Left lung (tissue), 10 donors: ENCODE measurements around the gene ARID5A. TPM values are rescaled to one million over a fixed set of nuclear protein-coding genes. Genes with fewer than 3 reads are reported as not detected.

ENCODE experiments used
- ATAC-seq: fragments of 200-7000 bp; cut with Tn5 transposase; one replicate; pipeline ENCODE4 v1.9.1; 2020; ENCODE audit warnings: moderate library complexity
- DNase-seq, 4 donors: peaks; one replicate each; pipeline ENCODE4 v3.0.0-alpha.2; 2013 to 2020
- H3K27ac ChIP-seq, 2 donors: fragments of 200-600 bp; sonication (generic) in 1 of 2; one replicate each; pipeline versions ENCODE4 v1.5.0 to v1.8.0; 2020 to 2021
- H3K27me3 ChIP-seq, 2 donors: fragments of 200-600 bp; sonication (generic) in 1 of 2; one replicate each; pipeline versions ENCODE4 v1.5.0 to v1.8.0; 2020 to 2021
- H3K36me3 ChIP-seq, 2 donors: fragments of 200-600 bp; sonication (generic) in 1 of 2; one replicate each; pipeline versions ENCODE4 v1.5.0 to v1.8.0; 2020 to 2021
- H3K4me1 ChIP-seq, 2 donors: fragments of 200-600 bp; one replicate each; pipeline ENCODE4 v1.8.0; 2021
- H3K4me3 ChIP-seq, 2 donors: fragments of 200-600 bp; sonication (generic) in 1 of 2; one replicate each; pipeline versions ENCODE4 v1.5.0 to v1.8.0; 2020 to 2021; ENCODE audit warnings: mild to moderate bottlenecking in 1 of 2
- H3K9me3 ChIP-seq, 2 donors: fragments of 200-600 bp; sonication (generic) in 1 of 2; one replicate each; pipeline versions ENCODE4 v1.5.0 to v1.8.0; 2020 to 2021
- intact Hi-C, 2 donors: fragments of 100-400 bp; cut with DNase I; formaldehyde crosslinking; loops; one replicate each; pipeline versions ENCODE4 v1.11.2 to v1.14.2; 2022
- polyA plus RNA-seq, 6 donors: library from polyadenylated mRNA; unstranded; fragments of 120-200 nt; gene quantifications; one replicate each; pipeline ENCODE4 v1.2.1, GENCODE V29; 2013; ENCODE audit not compliant: insufficient read length in 6 of 6
- total RNA-seq, 2 donors: library from RNA; stranded (reverse); fragmentation: NEBNext Ultra II Directional; extraction: Animal tissue kit (Norgen Biotek cat#: 25700); gene quantifications; one replicate each; pipeline ENCODE4 v1.2.1, GENCODE V29; 2021
- TF ChIP-seq, protein P1 (sequence below), 2 donors: fragments of 200-600 bp; sonication (generic) in 1 of 2; IDR thresholded peaks; one replicate each; pipeline versions ENCODE4 v1.5.0 to v1.8.0; 2021; ENCODE audit warnings: antibody characterized with exemption in 2 of 2
- donor health status: DM: no; HTN: yes; CAD: no.
- donor health status: DM: no; HTN: no; CAD: no.

Gene ARID5A
- total and polyA plus RNA-seq, 8 donors = 6.6 to 30.9 (median 7.5) TPM

DNA sequence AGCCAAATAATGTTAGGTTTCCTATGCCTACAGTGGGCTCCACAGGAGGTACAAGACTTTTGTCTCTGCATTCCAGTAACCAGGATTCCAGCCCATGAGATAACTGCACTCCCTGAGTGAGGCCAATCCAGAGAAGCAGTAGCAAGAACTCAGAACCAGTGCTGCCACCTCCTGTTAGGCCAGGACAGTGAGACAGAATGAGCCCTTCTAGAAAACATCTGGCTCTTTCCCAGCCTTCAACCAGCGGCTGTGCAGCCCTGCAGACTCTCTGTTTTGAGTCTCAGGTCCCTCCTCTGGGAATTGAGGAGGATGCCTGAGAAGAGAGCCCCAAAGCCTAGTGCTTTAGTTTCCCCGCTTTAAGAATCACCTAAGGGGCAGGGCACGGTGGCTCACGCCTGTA lies 44.2 kb downstream of the ARID5A start:
- no peak overlapping the region for H3K4me3 ChIP-seq
- no peak for DNase-seq
- H3K27me3 ChIP-seq = no peaks in the 10 kb centered on the region
- H3K36me3 ChIP-seq = peaks cover 0 to 4% of the 10 kb centered on the region in 2 donors
- ATAC-seq = peak; percentile 56
- no peaks in the 10 kb centered on the region for H3K9me3 ChIP-seq
- no peaks in the 10 kb centered on the region for H3K4me1 ChIP-seq
- TF ChIP-seq, protein P1, sequence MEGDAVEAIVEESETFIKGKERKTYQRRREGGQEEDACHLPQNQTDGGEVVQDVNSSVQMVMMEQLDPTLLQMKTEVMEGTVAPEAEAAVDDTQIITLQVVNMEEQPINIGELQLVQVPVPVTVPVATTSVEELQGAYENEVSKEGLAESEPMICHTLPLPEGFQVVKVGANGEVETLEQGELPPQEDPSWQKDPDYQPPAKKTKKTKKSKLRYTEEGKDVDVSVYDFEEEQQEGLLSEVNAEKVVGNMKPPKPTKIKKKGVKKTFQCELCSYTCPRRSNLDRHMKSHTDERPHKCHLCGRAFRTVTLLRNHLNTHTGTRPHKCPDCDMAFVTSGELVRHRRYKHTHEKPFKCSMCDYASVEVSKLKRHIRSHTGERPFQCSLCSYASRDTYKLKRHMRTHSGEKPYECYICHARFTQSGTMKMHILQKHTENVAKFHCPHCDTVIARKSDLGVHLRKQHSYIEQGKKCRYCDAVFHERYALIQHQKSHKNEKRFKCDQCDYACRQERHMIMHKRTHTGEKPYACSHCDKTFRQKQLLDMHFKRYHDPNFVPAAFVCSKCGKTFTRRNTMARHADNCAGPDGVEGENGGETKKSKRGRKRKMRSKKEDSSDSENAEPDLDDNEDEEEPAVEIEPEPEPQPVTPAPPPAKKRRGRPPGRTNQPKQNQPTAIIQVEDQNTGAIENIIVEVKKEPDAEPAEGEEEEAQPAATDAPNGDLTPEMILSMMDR (IDR thresholded peaks at IDR 0.05) = no peak
- no peak overlapping the region for H3K27ac ChIP-seq
- intact Hi-C loops = no loop called here

DNA sequence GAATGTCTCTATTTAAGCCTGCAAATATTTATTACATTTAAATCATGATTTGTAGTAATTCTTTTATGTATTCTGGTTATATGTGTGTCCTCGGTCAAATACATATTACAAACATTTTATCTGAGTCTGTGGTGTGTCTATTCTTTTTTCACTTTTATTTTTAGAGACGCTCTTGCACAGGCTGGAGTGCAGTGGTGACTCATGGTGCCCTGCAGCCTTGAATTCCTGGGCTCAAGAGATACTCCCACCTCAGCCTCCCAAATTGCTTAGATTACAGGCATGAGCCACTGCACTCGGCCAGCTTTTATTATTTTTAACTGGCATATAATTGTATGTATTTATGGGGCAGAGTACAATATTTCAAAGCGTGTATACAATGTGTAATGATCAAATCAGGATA lies 47.5 kb downstream of the ARID5A start:
- DNase-seq (no peak), ATAC-seq (no peak)
- intact Hi-C loops = no loop called here
- H3K4me3 ChIP-seq = no peak overlapping the region
- H3K36me3 ChIP-seq = peaks cover 0 to 4% of the 10 kb centered on the region in 2 donors
- H3K27ac ChIP-seq = no peak overlapping the region
- no peaks in the 10 kb centered on the region for H3K4me1 ChIP-seq
- H3K9me3 ChIP-seq = no peaks in the 10 kb centered on the region
- no peaks in the 10 kb centered on the region for H3K27me3 ChIP-seq
- TF ChIP-seq, protein P1 (IDR thresholded peaks at IDR 0.05) = no peak

DNA sequence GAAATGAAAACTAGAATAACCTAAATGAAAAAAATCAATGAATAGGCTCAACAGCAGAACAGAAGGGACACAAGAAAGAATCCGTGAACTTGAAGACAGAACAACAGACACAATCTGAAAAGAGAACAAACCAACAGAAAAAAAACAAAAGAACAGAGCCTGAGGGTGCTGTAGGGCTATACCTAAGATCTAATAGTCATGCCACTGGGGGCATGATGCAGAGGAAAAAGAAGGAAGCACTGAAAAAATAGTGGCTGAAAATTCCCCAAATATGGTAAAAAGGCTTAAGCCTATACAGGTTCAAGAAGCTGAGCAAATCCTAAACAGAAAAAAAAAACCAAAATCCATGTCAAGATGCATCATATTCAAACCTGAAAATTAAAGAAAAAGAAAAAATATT lies 51.3 kb downstream of the ARID5A start:
- intact Hi-C loops = no loop called here
- H3K9me3 ChIP-seq = no peaks in the 10 kb centered on the region
- no peaks in the 10 kb centered on the region for H3K27me3 ChIP-seq
- ATAC-seq (no peak), DNase-seq (no peak)
- no peak overlapping the region for H3K27ac ChIP-seq
- H3K4me3 ChIP-seq = no peak overlapping the region
- H3K36me3 ChIP-seq = peaks cover 0 to 17% of the 10 kb centered on the region in 2 donors
- no peaks in the 10 kb centered on the region for H3K4me1 ChIP-seq
- TF ChIP-seq, protein P1 (IDR thresholded peaks at IDR 0.05) = no peak

DNA sequence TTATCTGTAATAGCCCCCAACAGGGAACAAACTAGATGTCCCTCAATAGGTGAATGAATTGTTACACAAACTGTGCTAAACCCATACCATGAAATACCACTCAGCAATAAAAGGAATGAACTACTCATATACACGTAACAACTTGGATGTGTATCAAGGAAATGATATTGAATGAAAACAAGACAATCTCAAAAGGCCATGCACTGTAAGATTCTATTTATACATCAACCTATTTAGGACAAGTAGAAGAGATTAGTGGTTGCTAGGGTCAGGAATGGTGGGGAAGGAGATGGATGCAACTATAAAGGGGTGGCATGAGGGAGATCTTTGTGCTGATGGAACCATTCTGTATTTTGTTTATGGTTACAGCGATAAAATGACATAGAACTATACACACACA lies 54.5 kb downstream of the ARID5A start:
- intact Hi-C loops = no loop called here
- Histone ChIP-seq H3K4me1 (no peaks in the 10 kb centered on the region), H3K36me3 (peaks cover 0 to 45% of the 10 kb centered on the region in 2 donors), H3K27ac (no peak overlapping the region), H3K9me3 (no peaks in the 10 kb centered on the region), H3K4me3 (no peak overlapping the region), H3K27me3 (no peaks in the 10 kb centered on the region)
- DNase-seq = no peak
- TF ChIP-seq, protein P1 (IDR thresholded peaks at IDR 0.05) = no peak
- no peak for ATAC-seq

DNA sequence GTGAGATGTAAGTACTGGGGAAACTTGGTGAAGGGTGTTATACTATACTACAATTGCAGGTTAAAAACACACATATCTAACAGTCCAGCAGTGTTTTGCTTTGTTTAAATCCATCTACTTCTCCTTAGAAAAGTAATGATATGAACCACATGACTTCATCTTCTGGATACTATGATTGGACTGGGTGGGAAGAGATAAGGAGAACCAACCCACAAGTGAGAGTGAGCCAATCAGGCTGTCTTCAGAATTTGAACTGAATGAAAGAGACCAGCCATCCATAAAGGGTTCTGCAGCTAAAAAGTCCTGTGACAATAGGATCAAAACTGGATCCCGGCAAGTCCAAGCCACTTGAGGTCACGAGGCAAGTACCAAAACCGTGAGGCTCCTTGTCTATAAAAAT lies 54.9 kb downstream of the ARID5A start:
- H3K27ac ChIP-seq = no peak overlapping the region
- ATAC-seq (no peak), DNase-seq (no peak)
- no peaks in the 10 kb centered on the region for H3K27me3 ChIP-seq
- no peaks in the 10 kb centered on the region for H3K9me3 ChIP-seq
- intact Hi-C loops = no loop called here
- TF ChIP-seq, protein P1 (IDR thresholded peaks at IDR 0.05) = no peak
- no peaks in the 10 kb centered on the region for H3K4me1 ChIP-seq
- H3K4me3 ChIP-seq = no peak overlapping the region
- peaks cover 0 to 50% of the 10 kb centered on the region in 2 donors for H3K36me3 ChIP-seq
